ENCODE results near the gene LARP4B.

Gene LARP4B

DNA sequence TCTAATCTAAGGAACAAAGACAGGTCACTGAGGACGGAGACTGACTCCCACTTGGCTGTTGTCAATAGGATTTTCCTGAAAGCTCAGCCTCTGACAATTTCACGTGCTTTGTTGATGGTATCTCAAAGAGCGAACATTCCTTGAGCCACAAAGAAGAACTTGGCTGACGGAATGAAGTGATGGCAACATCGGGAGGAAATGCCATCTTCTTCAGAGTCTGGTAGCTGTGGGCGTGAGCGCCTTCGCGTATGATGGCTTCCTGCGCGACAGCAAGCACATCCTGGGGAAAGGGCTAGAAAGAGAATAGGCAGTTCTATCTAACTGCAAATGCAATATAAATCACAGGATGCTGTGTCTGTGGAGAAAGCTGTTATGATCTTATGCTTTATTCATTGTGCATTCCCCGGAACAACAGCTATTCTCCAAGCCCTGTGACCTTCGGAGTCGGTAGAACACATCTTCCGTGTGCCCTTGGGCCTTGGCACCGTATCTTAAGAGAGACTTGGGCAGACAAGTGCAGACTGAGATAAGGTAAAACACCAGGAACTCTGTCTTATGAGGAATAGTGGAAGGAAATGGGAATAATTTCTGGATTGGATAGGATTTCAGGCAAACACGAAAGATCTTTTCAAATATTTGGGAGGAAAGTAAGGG is 37.2 kb upstream of the LARP4B start:
- H3K4me3 ChIP-seq (ENCODE audit: low read depth, low read length): no peak overlapping the region
- ChIA-PET CTCF (interaction anchor here (1.0 kb wide), 1 partner anchor 19 kb away, joined by 3 read pairs; no protein-coding TSS in a partner anchor), POLR2A (no interaction called here)
- no peaks in the 10 kb centered on the region for H3K36me3 ChIP-seq (ENCODE audit: control insufficient read depth in 2 of 2, insufficient read depth in 1 of 2, low read length in 2 of 2)
- no peak for TF ChIP-seq FEZF1 (tag by site-specific recombination; IDR thresholded peaks at IDR 0.05)
- TF ChIP-seq, protein P1, sequence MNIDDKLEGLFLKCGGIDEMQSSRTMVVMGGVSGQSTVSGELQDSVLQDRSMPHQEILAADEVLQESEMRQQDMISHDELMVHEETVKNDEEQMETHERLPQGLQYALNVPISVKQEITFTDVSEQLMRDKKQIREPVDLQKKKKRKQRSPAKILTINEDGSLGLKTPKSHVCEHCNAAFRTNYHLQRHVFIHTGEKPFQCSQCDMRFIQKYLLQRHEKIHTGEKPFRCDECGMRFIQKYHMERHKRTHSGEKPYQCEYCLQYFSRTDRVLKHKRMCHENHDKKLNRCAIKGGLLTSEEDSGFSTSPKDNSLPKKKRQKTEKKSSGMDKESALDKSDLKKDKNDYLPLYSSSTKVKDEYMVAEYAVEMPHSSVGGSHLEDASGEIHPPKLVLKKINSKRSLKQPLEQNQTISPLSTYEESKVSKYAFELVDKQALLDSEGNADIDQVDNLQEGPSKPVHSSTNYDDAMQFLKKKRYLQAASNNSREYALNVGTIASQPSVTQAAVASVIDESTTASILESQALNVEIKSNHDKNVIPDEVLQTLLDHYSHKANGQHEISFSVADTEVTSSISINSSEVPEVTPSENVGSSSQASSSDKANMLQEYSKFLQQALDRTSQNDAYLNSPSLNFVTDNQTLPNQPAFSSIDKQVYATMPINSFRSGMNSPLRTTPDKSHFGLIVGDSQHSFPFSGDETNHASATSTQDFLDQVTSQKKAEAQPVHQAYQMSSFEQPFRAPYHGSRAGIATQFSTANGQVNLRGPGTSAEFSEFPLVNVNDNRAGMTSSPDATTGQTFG (tag by site-specific recombination; IDR thresholded peaks at IDR 0.05; ENCODE audit: borderline replicate concordance): no peak
- TF ChIP-seq, protein P2, sequence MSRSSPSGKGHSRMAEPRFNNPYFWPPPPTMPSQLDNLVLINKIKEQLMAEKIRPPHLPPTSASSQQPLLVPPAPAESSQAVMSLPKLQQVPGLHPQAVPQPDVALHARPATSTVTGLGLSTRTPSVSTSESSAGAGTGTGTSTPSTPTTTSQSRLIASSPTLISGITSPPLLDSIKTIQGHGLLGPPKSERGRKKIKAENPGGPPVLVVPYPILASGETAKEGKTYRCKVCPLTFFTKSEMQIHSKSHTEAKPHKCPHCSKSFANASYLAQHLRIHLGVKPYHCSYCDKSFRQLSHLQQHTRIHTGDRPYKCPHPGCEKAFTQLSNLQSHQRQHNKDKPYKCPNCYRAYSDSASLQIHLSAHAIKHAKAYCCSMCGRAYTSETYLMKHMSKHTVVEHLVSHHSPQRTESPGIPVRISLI (tag by site-specific recombination; IDR thresholded peaks at IDR 0.05): no peak
- TF ChIP-seq ZNF510 (tag by site-specific recombination; IDR thresholded peaks at IDR 0.05; ENCODE audit: insufficient replicate concordance): no peak
- TF ChIP-seq ZNF248 (tag by site-specific recombination; IDR thresholded peaks at IDR 0.05): no peak
- TF ChIP-seq GLI2 (tag by site-specific recombination; IDR thresholded peaks at IDR 0.05; ENCODE audit: borderline replicate concordance, low read depth): no peak
- TF ChIP-seq ZNF24 (tag by site-specific recombination; IDR thresholded peaks at IDR 0.05): no peak
- no peak for TF ChIP-seq ZNF292 (tag by site-specific recombination; IDR thresholded peaks at IDR 0.05; ENCODE audit: borderline replicate concordance, low read depth)
- TF ChIP-seq, protein P3, sequence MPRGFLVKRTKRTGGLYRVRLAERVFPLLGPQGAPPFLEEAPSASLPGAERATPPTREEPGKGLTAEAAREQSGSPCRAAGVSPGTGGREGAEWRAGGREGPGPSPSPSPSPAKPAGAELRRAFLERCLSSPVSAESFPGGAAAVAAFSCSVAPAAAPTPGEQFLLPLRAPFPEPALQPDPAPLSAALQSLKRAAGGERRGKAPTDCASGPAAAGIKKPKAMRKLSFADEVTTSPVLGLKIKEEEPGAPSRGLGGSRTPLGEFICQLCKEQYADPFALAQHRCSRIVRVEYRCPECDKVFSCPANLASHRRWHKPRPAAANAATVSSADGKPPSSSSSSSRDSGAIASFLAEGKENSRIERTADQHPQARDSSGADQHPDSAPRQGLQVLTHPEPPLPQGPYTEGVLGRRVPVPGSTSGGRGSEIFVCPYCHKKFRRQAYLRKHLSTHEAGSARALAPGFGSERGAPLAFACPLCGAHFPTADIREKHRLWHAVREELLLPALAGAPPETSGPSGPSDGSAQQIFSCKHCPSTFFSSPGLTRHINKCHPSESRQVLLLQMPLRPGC (tag by site-specific recombination; IDR thresholded peaks at IDR 0.05): no peak
- no peak for TF ChIP-seq ZBTB48 (tag by site-specific recombination; IDR thresholded peaks at IDR 0.05)
- no peak for TF ChIP-seq ZNF426 (tag by site-specific recombination; IDR thresholded peaks at IDR 0.05)
- TF ChIP-seq YY1 (tag by site-specific recombination; IDR thresholded peaks at IDR 0.05): no peak
- TF ChIP-seq, protein P4, sequence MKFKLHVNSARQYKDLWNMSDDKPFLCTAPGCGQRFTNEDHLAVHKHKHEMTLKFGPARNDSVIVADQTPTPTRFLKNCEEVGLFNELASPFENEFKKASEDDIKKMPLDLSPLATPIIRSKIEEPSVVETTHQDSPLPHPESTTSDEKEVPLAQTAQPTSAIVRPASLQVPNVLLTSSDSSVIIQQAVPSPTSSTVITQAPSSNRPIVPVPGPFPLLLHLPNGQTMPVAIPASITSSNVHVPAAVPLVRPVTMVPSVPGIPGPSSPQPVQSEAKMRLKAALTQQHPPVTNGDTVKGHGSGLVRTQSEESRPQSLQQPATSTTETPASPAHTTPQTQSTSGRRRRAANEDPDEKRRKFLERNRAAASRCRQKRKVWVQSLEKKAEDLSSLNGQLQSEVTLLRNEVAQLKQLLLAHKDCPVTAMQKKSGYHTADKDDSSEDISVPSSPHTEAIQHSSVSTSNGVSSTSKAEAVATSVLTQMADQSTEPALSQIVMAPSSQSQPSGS (tag by site-specific recombination; IDR thresholded peaks at IDR 0.05; ENCODE audit: low read depth): no peak
- TF ChIP-seq ZNF354C (tag by site-specific recombination; IDR thresholded peaks at IDR 0.05; ENCODE audit: borderline replicate concordance, low read depth): no peak
- TF ChIP-seq ZNF169 (tag by site-specific recombination; IDR thresholded peaks at IDR 0.05): no peak
- TF ChIP-seq ZNF423 (tag by site-specific recombination; IDR thresholded peaks at IDR 0.05): no peak
- TF ChIP-seq, protein P5, sequence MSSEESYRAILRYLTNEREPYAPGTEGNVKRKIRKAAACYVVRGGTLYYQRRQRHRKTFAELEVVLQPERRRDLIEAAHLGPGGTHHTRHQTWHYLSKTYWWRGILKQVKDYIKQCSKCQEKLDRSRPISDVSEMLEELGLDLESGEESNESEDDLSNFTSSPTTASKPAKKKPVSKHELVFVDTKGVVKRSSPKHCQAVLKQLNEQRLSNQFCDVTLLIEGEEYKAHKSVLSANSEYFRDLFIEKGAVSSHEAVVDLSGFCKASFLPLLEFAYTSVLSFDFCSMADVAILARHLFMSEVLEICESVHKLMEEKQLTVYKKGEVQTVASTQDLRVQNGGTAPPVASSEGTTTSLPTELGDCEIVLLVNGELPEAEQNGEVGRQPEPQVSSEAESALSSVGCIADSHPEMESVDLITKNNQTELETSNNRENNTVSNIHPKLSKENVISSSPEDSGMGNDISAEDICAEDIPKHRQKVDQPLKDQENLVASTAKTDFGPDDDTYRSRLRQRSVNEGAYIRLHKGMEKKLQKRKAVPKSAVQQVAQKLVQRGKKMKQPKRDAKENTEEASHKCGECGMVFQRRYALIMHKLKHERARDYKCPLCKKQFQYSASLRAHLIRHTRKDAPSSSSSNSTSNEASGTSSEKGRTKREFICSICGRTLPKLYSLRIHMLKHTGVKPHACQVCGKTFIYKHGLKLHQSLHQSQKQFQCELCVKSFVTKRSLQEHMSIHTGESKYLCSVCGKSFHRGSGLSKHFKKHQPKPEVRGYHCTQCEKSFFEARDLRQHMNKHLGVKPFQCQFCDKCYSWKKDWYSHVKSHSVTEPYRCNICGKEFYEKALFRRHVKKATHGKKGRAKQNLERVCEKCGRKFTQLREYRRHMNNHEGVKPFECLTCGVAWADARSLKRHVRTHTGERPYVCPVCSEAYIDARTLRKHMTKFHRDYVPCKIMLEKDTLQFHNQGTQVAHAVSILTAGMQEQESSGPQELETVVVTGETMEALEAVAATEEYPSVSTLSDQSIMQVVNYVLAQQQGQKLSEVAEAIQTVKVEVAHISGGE (tag by site-specific recombination; conservative IDR thresholded peaks at IDR 0.05; ENCODE audit: low read depth): no peak
- no peak for TF ChIP-seq ZNF571 (tag by site-specific recombination; IDR thresholded peaks at IDR 0.05)
- H3K4me1 ChIP-seq (ENCODE audit: control insufficient read depth, insufficient read depth, low read length): no peaks in the 10 kb centered on the region
- H3K9me3 ChIP-seq (ENCODE audit: control insufficient read depth, insufficient read depth, low read depth, low read length): no peaks in the 10 kb centered on the region
- no peak overlapping the region for H3K27ac ChIP-seq (ENCODE audit: extremely low read depth, low read depth, low read length)
